Measurements from ENCODE around the gene KIAA0930. TPM values are rescaled to one million over a fixed set of nuclear protein-coding genes. Genes with fewer than 3 reads are reported as not detected.

Gene KIAA0930
- total RNA-seq (2021; fragmentation: NEBNext Ultra II Directional; extraction: Animal tissue kit (Norgen Biotek cat#: 25700)), result 10 to 100 TPM; 53.9 to 70.1 (median 57.8) TPM
- long read RNA-seq, partial matches to known transcripts, result 4 of 13 reads
- long read RNA-seq, other reads (novel, unspliced or antisense), result 5 of 13 reads

DNA sequence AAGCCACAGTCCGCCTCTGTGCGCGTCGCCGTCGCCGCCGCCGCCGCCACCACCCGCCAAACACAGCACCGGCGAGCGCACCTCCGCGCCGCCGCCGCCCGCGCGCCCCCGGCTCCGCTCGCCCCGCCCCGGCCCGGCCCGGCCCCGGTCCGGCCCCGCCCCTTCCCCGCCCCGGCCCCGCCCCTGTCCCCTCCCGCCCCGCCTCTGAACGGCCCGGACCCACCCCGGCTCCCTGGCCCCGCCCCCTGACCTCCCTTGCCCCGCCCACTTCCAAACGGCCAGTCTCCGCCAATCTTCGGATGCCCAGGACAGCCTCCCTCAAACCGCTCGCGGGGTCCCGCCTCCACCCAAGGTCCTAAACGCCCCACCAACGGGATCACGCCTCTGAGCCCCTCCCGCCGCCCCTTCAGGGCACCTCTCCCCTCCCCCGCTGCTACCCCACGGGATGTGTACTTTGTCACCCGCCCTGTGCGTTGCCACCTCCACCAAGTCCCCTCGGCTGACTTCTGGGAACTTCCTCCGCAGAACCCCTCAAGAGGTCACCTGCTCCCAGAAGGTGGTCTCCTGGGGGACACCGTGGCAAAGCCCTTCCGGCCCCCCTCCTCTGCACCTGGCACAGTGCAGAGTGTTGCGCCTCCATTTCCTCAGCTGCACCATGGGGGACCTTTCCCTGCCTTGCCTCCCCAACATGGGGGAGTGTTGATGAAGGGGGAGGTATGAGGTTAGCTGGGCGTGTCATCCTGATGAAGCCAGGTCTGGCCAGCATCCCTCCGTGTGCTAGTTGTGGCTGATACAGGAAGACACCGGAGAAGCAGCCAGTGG lies at the start of gene KIAA0930:
Gene KIAA0930 (minus strand): TSS at position 85 of the 822 bp plus-strand sequence. CDS start 191 bp downstream, outside the sequence.
- no peaks in the 10 kb centered on the region for H3K9me3 Mint-ChIP-seq
- H3K27ac Mint-ChIP-seq, result peak within 1 kb of the TSS; percentile 59

DNA sequence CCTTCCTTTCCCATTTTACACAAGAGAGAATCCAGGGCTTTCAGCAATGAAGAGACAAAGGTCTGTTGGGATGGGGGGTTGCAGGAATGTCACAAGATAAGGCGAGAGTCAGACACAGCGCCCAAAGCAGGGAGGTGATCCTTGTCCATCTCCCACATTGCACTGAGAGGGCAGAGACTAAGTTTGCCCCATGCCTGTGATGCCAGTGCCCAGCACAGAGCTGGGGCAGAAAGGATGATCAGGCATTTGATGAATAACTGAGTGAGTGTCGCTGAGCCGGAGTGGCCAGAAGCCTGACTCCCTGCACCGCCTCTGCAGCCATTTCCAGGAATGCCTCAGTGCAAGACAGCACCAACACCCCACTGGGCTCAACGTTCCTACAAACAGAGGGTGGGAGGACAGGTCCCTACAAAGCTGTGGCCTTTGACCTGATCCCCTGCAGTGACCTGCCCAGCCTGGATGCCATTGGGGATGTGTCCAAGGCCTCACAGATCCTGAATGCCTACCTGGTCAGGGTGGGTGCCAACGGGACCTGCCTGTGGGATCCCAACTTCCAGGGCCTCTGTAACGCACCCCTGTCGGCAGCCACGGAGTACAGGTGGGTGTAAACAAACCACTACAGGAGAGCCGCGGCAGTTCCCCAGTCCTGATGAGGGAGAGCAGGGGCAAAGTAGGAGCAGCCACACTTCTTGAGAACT lies 46.3 kb upstream of the KIAA0930 start:
- no peaks in the 10 kb centered on the region for H3K36me3 Mint-ChIP-seq (ENCODE audit: low read depth)
- H3K4me3 Mint-ChIP-seq, result no peak overlapping the region
- no peaks in the 10 kb centered on the region for H3K4me1 Mint-ChIP-seq (ENCODE audit: low read depth)
- H3K27me3 Mint-ChIP-seq (ENCODE audit: insufficient read depth), result peaks cover 28% of the 10 kb centered on the region
- TF ChIP-seq CTCF (IDR thresholded peaks at IDR 0.05), result no peak
- DNase-seq, result no peak
- no peaks in the 10 kb centered on the region for H3K9me3 Mint-ChIP-seq
- H3K27ac Mint-ChIP-seq, result no peak overlapping the region

More for the DNA sequence above, at the start of gene KIAA0930:
- TF ChIP-seq CTCF (IDR thresholded peaks at IDR 0.05), result no peak
- Mint-ChIP-seq H3K36me3 (ENCODE audit: low read depth) (no peaks in the 10 kb centered on the region; the same call in 1 of the 2 replicates), H3K27me3 (ENCODE audit: insufficient read depth) (peaks cover 2% of the 10 kb centered on the region), H3K4me3 (peak within 1 kb of the TSS; percentile 95), H3K4me1 (ENCODE audit: low read depth) (peaks cover 30% of the 10 kb centered on the region)
- DNase-seq, result peak; percentile 31

DNA sequence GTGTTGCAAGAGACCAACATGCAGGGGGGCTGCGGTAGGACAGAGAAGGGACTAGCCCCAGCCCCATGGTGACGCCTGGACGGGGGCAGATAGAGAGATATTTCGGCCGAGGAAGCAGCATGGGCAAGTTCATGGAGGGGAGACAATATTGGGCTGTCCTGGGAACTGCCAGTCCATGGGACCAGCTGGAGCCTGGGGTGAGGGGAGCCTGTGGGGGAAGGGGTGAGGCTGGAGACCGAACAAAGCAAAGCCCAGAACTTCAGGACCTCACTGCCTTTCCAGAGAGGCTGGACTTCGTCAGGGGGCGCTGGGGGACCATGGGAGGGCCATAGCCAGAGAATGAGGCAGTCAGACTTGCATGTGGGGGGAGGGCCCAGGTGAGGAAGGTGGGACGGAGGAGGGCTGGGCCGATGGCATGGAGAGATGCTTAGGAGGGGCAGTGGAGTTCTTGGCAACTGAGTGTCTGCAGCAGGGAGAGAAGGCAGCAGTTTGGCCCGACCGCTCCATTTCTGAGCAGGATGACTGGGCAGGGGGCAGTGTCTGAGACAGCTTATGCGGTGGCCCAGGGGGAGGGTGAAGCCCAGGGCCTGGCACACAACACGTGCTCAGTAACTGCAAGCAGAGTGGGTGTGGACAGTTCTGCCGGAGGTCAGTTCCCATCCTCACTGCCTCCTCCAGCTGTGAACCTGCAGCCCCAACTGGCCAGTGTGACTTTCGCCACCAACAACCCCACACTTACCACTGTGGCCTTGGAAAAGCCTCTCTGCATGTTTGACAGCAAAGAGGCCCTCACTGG lies 44.8 kb upstream of the KIAA0930 start:
- DNase-seq, result no peak
- Mint-ChIP-seq H3K4me1 (ENCODE audit: low read depth) (peaks cover 8% of the 10 kb centered on the region; the same call in 1 of the 2 replicates), H3K36me3 (ENCODE audit: low read depth) (no peaks in the 10 kb centered on the region), H3K9me3 (no peaks in the 10 kb centered on the region), H3K4me3 (no peak overlapping the region), H3K27ac (no peak overlapping the region), H3K27me3 (ENCODE audit: insufficient read depth) (peaks cover 28% of the 10 kb centered on the region)
- no peak for TF ChIP-seq CTCF (IDR thresholded peaks at IDR 0.05)

- no peaks in the 10 kb centered on the region for H3K36me3 Mint-ChIP-seq (ENCODE audit: low read depth)
- no peak within 1 kb of the TSS for H3K27ac Mint-ChIP-seq
- no peak for DNase-seq
- TF ChIP-seq CTCF (IDR thresholded peaks at IDR 0.05), result no peak
- H3K9me3 Mint-ChIP-seq, result no peaks in the 10 kb centered on the region
- peaks cover 13% of the 10 kb centered on the region for H3K4me1 Mint-ChIP-seq (ENCODE audit: low read depth)
- peaks cover 26% of the 10 kb centered on the region for H3K27me3 Mint-ChIP-seq (ENCODE audit: insufficient read depth)
- H3K4me3 Mint-ChIP-seq, result no peak within 1 kb of the TSS
Observed at GRCh38 chr22:45284705-45285262, 44.1 kb upstream of the KIAA0930 start, which contains the start of gene UPK3A. Gene UPK3A (plus strand): TSS chr22:45284949. CDS start chr22:45285014, 65 bp downstream.

DNA sequence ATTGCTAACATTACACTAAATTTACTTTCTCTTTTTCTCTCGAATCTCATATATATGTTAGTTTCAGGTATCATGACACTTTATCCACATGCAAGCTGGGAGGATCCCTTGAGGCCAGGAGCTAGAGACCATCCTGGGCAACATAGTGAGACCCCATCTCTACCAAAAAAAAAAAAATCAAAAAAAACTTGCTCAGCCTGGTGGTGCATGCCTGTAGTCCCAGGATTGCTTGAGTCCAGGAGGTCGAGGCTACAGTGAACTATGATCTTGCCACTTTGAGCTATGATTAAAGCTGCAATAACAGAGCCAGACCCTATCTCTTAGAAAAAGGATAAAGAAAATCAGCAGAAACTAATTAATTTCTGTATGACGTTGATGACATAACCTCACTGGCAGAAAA lies 40.3 kb upstream of the KIAA0930 start:
- TF ChIP-seq CTCF (IDR thresholded peaks at IDR 0.05), result no peak
- no peak for DNase-seq
- Mint-ChIP-seq H3K4me3 (no peak overlapping the region), H3K27me3 (ENCODE audit: insufficient read depth) (peaks cover 12% of the 10 kb centered on the region), H3K9me3 (no peaks in the 10 kb centered on the region), H3K36me3 (ENCODE audit: low read depth) (no peaks in the 10 kb centered on the region), H3K4me1 (ENCODE audit: low read depth) (peaks cover 18% of the 10 kb centered on the region), H3K27ac (no peak overlapping the region)

All from HFFc6 (cell line).